Stomach (tissue), 9 donors: Measurements from ENCODE around the gene KIF21A. TPM values are rescaled to one million over a fixed set of nuclear protein-coding genes. Genes with fewer than 3 reads are reported as not detected.

ENCODE experiments used
- DNase-seq, 2 donors: peaks; one replicate each; pipeline versions ENCODE4 v3.0.0 to v3.0.0-alpha.2; 2013 to 2019
- H3K27ac ChIP-seq, 5 donors: fragments of 200-600 bp in 4 of 5; sonication (generic) in 4 of 5; one replicate each; pipeline ENCODE4 v1.5.1; 2013 to 2019; ENCODE audit warnings: mild to moderate bottlenecking in 1 of 5, moderate library complexity in 1 of 5
- H3K27me3 ChIP-seq, 3 donors: fragments of 200-600 bp; sonication (generic); one replicate each; pipeline ENCODE4 v1.5.1; 2017 to 2019; ENCODE audit warnings: mixed run types in 1 of 3
- H3K36me3 ChIP-seq, 4 donors: fragments of 200-600 bp; sonication (generic); 1 replicate in 3 of 4; 2 replicates in 1 of 4; pipeline ENCODE4 v1.5.1; 2016 to 2019
- H3K4me1 ChIP-seq, 4 donors: fragments of 200-600 bp; sonication (generic); one replicate each; pipeline ENCODE4 v1.5.1; 2016 to 2019
- H3K4me3 ChIP-seq, 4 donors: fragments of 200-600 bp; sonication (generic) in 3 of 4; one replicate each; pipeline ENCODE4 v1.5.1; 2016 to 2019; ENCODE audit warnings: mild to moderate bottlenecking in 1 of 4
- H3K9me3 ChIP-seq, 4 donors: fragments of 200-600 bp; sonication (generic); one replicate each; pipeline ENCODE4 v1.5.1; 2016 to 2019
- CTCF ChIP-seq, 7 experiments: fragments of 450-650 bp in 4 of 7; fragments of 200-600 bp in 3 of 7; sonication (generic) in 3 of 7; IDR thresholded peaks; one replicate each; pipeline ENCODE4 v1.5.1; 2016 to 2019; ENCODE audit warnings: antibody characterized with exemption in 7 of 7, control low read depth in 2 of 7, mild to moderate bottlenecking in 1 of 7
- EP300 ChIP-seq: sonication (generic); formaldehyde crosslinking; IDR thresholded peaks from one replicate; pipeline ENCODE4 v1.6.1; 2017; ENCODE audit warnings: antibody characterized with exemption
- POLR2A ChIP-seq, 4 donors: fragments of 450-650 bp; IDR thresholded peaks; one replicate each; pipeline ENCODE4 v1.6.1; 2016; ENCODE audit warnings: antibody characterized with exemption in 4 of 4, control low read depth in 2 of 4, mild to moderate bottlenecking in 1 of 4, moderate library complexity in 1 of 4
- POLR2AphosphoS5 ChIP-seq, 3 donors: sonication (generic); formaldehyde crosslinking; IDR thresholded peaks; one replicate each; pipeline ENCODE4 v1.6.1; 2016; ENCODE audit warnings: antibody characterized with exemption in 3 of 3
- WGBS, 5 donors: extraction: QIAGEN DNeasy Blood & Tissue Kit in 3 of 5; methylation state at CpG; one replicate each; pipeline versions ENCODE4 v1.1.5 to v1.1.7; 2013 to 2018; 5-methylcytosine and 5-hydroxymethylcytosine counted together
- intact Hi-C: fragments of 100-400 bp; cut with DNase I; formaldehyde crosslinking; loops from one replicate; pipeline ENCODE4 v1.15.1; 2023; ENCODE audit warnings: low total_unique reads
- polyA plus RNA-seq, 3 donors: library from polyadenylated mRNA; stranded (reverse); fragments of 200-250 nt; gene quantifications; one replicate each; pipeline ENCODE4 v1.2.3, GENCODE V29; 2013
- total RNA-seq, 5 donors: library from RNA; depleted of rRNA; stranded (reverse); fragments of >200 nt; gene quantifications; one replicate each; pipeline versions ENCODE4 v1.1.0 to v1.2.3, GENCODE V29; 2014 to 2016
- donor health status: healthy with polysubstance abuse.
- donor health status: Bipolar disorder and iron deficiency.
- donor health status: healthy.

KIF21A gene
- total and polyA plus RNA-seq, 8 donors, result 4.9 to 45.9 (median 16.7) TPM

- no peak for DNase-seq
- no peak for TF ChIP-seq CTCF (IDR thresholded peaks at IDR 0.05)
- TF ChIP-seq POLR2A (IDR thresholded peaks at IDR 0.05), result no peak
- no peak for TF ChIP-seq POLR2AphosphoS5 (IDR thresholded peaks at IDR 0.05)
- 91 to 96% (median 94%) methylated on average over 3 of the region's 3 CpGs for WGBS, 5 donors
- Histone ChIP-seq H3K4me1 (no peaks in the 10 kb centered on the region), H3K36me3 (no peaks in the 10 kb centered on the region), H3K9me3 (no peaks in the 10 kb centered on the region), H3K27ac (no peak overlapping the region), H3K27me3 (no peaks in the 10 kb centered on the region), H3K4me3 (no peak overlapping the region)
- intact Hi-C loops, result no loop called here
Measured at GRCh38 chr12:39348941-39349626, 93.8 kb downstream of the KIF21A start.

GRCh38 chr12:39348523-39348922 lies 94.4 kb downstream of the KIF21A start:
- Histone ChIP-seq H3K4me1 (no peaks in the 10 kb centered on the region), H3K36me3 (no peaks in the 10 kb centered on the region), H3K27ac (no peak overlapping the region), H3K4me3 (no peak overlapping the region), H3K9me3 (no peaks in the 10 kb centered on the region), H3K27me3 (no peaks in the 10 kb centered on the region)
- no peak for TF ChIP-seq EP300
- no peak for TF ChIP-seq CTCF (IDR thresholded peaks at IDR 0.05)
- TF ChIP-seq POLR2A (IDR thresholded peaks at IDR 0.05), result no peak
- TF ChIP-seq POLR2AphosphoS5 (IDR thresholded peaks at IDR 0.05), result no peak
- intact Hi-C loops, result no loop called here
- DNase-seq, result no peak
- WGBS, 5 donors, result 82 to 95% (median 93%) methylated on average over 1 of the region's 1 CpG

GRCh38 chr12:39344926-39345325 lies 98.0 kb downstream of the KIF21A start:
- 64 to 76% (median 69%) methylated on average over 2 of the region's 2 CpGs for WGBS, 5 donors
- no peak for TF ChIP-seq CTCF (IDR thresholded peaks at IDR 0.05)
- no peak for TF ChIP-seq POLR2AphosphoS5 (IDR thresholded peaks at IDR 0.05)
- TF ChIP-seq POLR2A (IDR thresholded peaks at IDR 0.05), result no peak
- TF ChIP-seq EP300, result no peak

GRCh38 chr12:39343665-39344064 lies 99.3 kb downstream of the KIF21A start:
- Histone ChIP-seq H3K27me3 (no peaks in the 10 kb centered on the region), H3K36me3 (peaks cover 0 to 13% (median 5%) of the 10 kb centered on the region in 4 donors), H3K9me3 (no peaks in the 10 kb centered on the region), H3K27ac (no peak overlapping the region), H3K4me3 (no peak overlapping the region), H3K4me1 (no peaks in the 10 kb centered on the region)
- TF ChIP-seq CTCF (IDR thresholded peaks at IDR 0.05), result no peak
- no peak for TF ChIP-seq POLR2A (IDR thresholded peaks at IDR 0.05)
- TF ChIP-seq POLR2AphosphoS5 (IDR thresholded peaks at IDR 0.05), result no peak
- no peak for TF ChIP-seq EP300
- WGBS, 5 donors, result 83 to 92% (median 89%) methylated on average over 4 of the region's 4 CpGs
- DNase-seq, result no peak
- intact Hi-C loops, result no loop called here

More at GRCh38 chr12:39344926-39345325, 98.0 kb downstream of the KIF21A start:
- DNase-seq, result no peak
- Histone ChIP-seq H3K4me1 (no peaks in the 10 kb centered on the region), H3K27me3 (no peaks in the 10 kb centered on the region), H3K27ac (no peak overlapping the region), H3K9me3 (no peaks in the 10 kb centered on the region), H3K36me3 (peaks cover 0 to 11% (median 5%) of the 10 kb centered on the region in 4 donors), H3K4me3 (no peak overlapping the region)
- intact Hi-C loops, result no loop called here
